Measurements from ENCODE around the gene CBX8.

- TF ChIP-seq CTCF (IDR thresholded peaks at IDR 0.05) (no peak), ZFX (IDR thresholded peaks at IDR 0.05; ENCODE audit: borderline replicate concordance) (no peak)
Observed at GRCh38 chr17:79830763-79831264, 33.9 kb upstream of the CBX8 start.

All from 22Rv1 (cell line).